HEK293 (cell line): ENCODE measurements around the gene RSPRY1.

Experiments
- CTCF ChIA-PET: fragments of 350-600 bp; formaldehyde crosslinking; extraction: SDS; loops from one replicate; lab custom pipeline; 2021; ENCODE audit warnings: antibody characterized with exemption; lab: Yijun Ruan, JAX
- POLR2A ChIA-PET: fragments of 300-600 bp; formaldehyde crosslinking; extraction: SDS; loops from one replicate; lab custom pipeline; 2020; ENCODE audit warnings: antibody characterized with exemption, inconsistent platforms; lab: Yijun Ruan, JAX
- H3K27ac ChIP-seq: fragments of 200-500 bp; sonication (Bioruptor generic); 2 replicates; pipeline ENCODE4 v1.5.1; 2014; ENCODE audit warnings: low read depth, low read length, control low read depth, inconsistent platforms; ENCODE audit errors: extremely low read depth
- H3K36me3 ChIP-seq, 2 experiments: fragments of 200-500 bp in 1 of 2; sonication (Bioruptor generic) in 1 of 2; 1 replicate in 1 of 2; 2 replicates in 1 of 2; pipeline ENCODE4 v1.5.1; 2014 to 2017; ENCODE audit warnings: inconsistent platforms in 2 of 2, low read length in 2 of 2; ENCODE audit not compliant: control insufficient read depth in 2 of 2, insufficient read depth in 1 of 2
- H3K4me1 ChIP-seq: fragments of 200-500 bp; sonication (Bioruptor generic); 2 replicates; pipeline ENCODE4 v1.5.1; 2014; ENCODE audit warnings: mild to moderate bottlenecking, low read length, inconsistent platforms; ENCODE audit not compliant: control insufficient read depth, insufficient read depth
- H3K4me3 ChIP-seq: 2 replicates; pipeline ENCODE4 v1.5.1; 2011; ENCODE audit warnings: low read depth, mild to moderate bottlenecking, control low read depth, low read length, moderate library complexity
- H3K9me3 ChIP-seq: fragments of 200-500 bp; sonication (Bioruptor generic); 2 replicates; pipeline ENCODE4 v1.5.1; 2014; ENCODE audit warnings: low read depth, low read length, inconsistent platforms; ENCODE audit not compliant: control insufficient read depth, insufficient read depth
- FEZF1 ChIP-seq: fragments of 450-650 bp; formaldehyde crosslinking; IDR thresholded peaks from 2 replicates; pipeline ENCODE4 v1.5.1; 2016; ENCODE audit warnings: missing biosample characterization, missing genetic modification characterization
- GFI1B ChIP-seq: fragments of 450-650 bp; formaldehyde crosslinking; IDR thresholded peaks from 2 replicates; pipeline ENCODE4 v1.5.1; 2016; ENCODE audit warnings: missing biosample characterization, missing genetic modification characterization
- KLF1 ChIP-seq: fragments of 450-650 bp; formaldehyde crosslinking; IDR thresholded peaks from 2 replicates; pipeline ENCODE4 v1.5.1; 2016; ENCODE audit warnings: missing biosample characterization, missing genetic modification characterization
- OSR2 ChIP-seq: fragments of 450-650 bp; formaldehyde crosslinking; IDR thresholded peaks from 2 replicates; pipeline ENCODE4 v1.5.1; 2016; ENCODE audit warnings: missing biosample characterization, missing genetic modification characterization
- PRDM2 ChIP-seq: fragments of 450-650 bp; formaldehyde crosslinking; IDR thresholded peaks from 2 replicates; pipeline ENCODE4 v1.5.1; 2016; ENCODE audit warnings: missing biosample characterization, missing genetic modification characterization, borderline replicate concordance
- WT1 ChIP-seq: fragments of 450-650 bp; formaldehyde crosslinking; IDR thresholded peaks from 2 replicates; pipeline ENCODE4 v1.5.1; 2016; ENCODE audit warnings: missing biosample characterization, missing genetic modification characterization
- ZBTB20 ChIP-seq: fragments of 450-650 bp; formaldehyde crosslinking; IDR thresholded peaks from 2 replicates; pipeline ENCODE4 v1.5.1; 2016; ENCODE audit warnings: missing biosample characterization, missing genetic modification characterization
- ZBTB26 ChIP-seq: fragments of 450-650 bp; formaldehyde crosslinking; optimal IDR thresholded peaks from 2 replicates; pipeline ENCODE3; 2016; ENCODE audit warnings: missing biosample characterization, mild to moderate bottlenecking, missing genetic modification characterization
- ZBTB48 ChIP-seq: fragments of 450-650 bp; formaldehyde crosslinking; IDR thresholded peaks from 2 replicates; pipeline ENCODE4 v1.5.1; 2016; ENCODE audit warnings: missing biosample characterization, missing genetic modification characterization
- ZBTB7A ChIP-seq: fragments of 450-650 bp; formaldehyde crosslinking; IDR thresholded peaks from 2 replicates; pipeline ENCODE4 v1.5.1; 2016; ENCODE audit warnings: low read depth, missing biosample characterization, missing genetic modification characterization
- ZBTB8A ChIP-seq: fragments of 450-650 bp; formaldehyde crosslinking; IDR thresholded peaks from 2 replicates; pipeline ENCODE4 v1.5.1; 2016; ENCODE audit warnings: missing biosample characterization, missing genetic modification characterization
- ZFP41 ChIP-seq: fragments of 450-650 bp; formaldehyde crosslinking; IDR thresholded peaks from 2 replicates; pipeline ENCODE4 v1.5.1; 2016; ENCODE audit warnings: missing biosample characterization, missing genetic modification characterization, borderline replicate concordance
- ZNF121 ChIP-seq: fragments of 450-650 bp; formaldehyde crosslinking; IDR thresholded peaks from 2 replicates; pipeline ENCODE4 v1.5.1; 2016; ENCODE audit warnings: missing biosample characterization, missing genetic modification characterization
- ZNF202 ChIP-seq: fragments of 450-650 bp; formaldehyde crosslinking; IDR thresholded peaks from 2 replicates; pipeline ENCODE4 v1.5.1; 2016; ENCODE audit warnings: missing biosample characterization, missing genetic modification characterization, borderline replicate concordance
- ZNF423 ChIP-seq: fragments of 450-650 bp; formaldehyde crosslinking; IDR thresholded peaks from 2 replicates; pipeline ENCODE4 v1.5.1; 2016; ENCODE audit warnings: missing biosample characterization, missing genetic modification characterization
- ZNF518A ChIP-seq: fragments of 450-650 bp; formaldehyde crosslinking; conservative IDR thresholded peaks from 2 replicates; pipeline ENCODE4 v1.5.1; 2016; ENCODE audit warnings: low read depth, missing biosample characterization, missing genetic modification characterization
- ZNF521 ChIP-seq: fragments of 450-650 bp; formaldehyde crosslinking; IDR thresholded peaks from 2 replicates; pipeline ENCODE4 v1.5.1; 2017; ENCODE audit warnings: missing biosample characterization, mild to moderate bottlenecking, missing genetic modification characterization
- ZNF529 ChIP-seq: fragments of 450-650 bp; formaldehyde crosslinking; IDR thresholded peaks from 2 replicates; pipeline ENCODE4 v1.5.1; 2017; ENCODE audit warnings: missing genetic modification characterization, missing biosample characterization; ENCODE audit not compliant: insufficient replicate concordance
- ZNF580 ChIP-seq: fragments of 450-650 bp; formaldehyde crosslinking; IDR thresholded peaks from 2 replicates; pipeline ENCODE4 v1.5.1; 2016; ENCODE audit warnings: missing biosample characterization, missing genetic modification characterization
- ZNF629 ChIP-seq: fragments of 450-650 bp; formaldehyde crosslinking; IDR thresholded peaks from 2 replicates; pipeline ENCODE4 v1.5.1; 2017; ENCODE audit warnings: missing biosample characterization, missing genetic modification characterization
- ZNF791 ChIP-seq: fragments of 450-650 bp; formaldehyde crosslinking; IDR thresholded peaks from 2 replicates; pipeline ENCODE4 v1.5.1; 2016; ENCODE audit warnings: missing biosample characterization, missing genetic modification characterization
- ZNF830 ChIP-seq: fragments of 450-650 bp; IDR thresholded peaks from 2 replicates; pipeline ENCODE4 v1.5.0; 2018; ENCODE audit warnings: missing biosample characterization, missing genetic modification characterization, low read depth, mild to moderate bottlenecking, moderate library complexity

RSPRY1 gene

GRCh38 chr16:57152096-57153093, 33.7 kb upstream of the RSPRY1 start:
- CTCF ChIA-PET = interaction anchor here (0.7 to 2.4 kb wide), 3 partner anchors 60 to 187 kb away, joined by 3 to 15 read pairs (median 6); partner anchors contain the start of gene CPNE2
- Histone ChIP-seq H3K36me3 (peaks cover 22 to 63% of the 10 kb centered on the region in 2 experiments; a peak in 2 of 3 replicates), H3K4me1 (no peaks in the 10 kb centered on the region), H3K27ac (no peak overlapping the region), H3K4me3 (no peak overlapping the region), H3K9me3 (no peaks in the 10 kb centered on the region)
- TF ChIP-seq ZBTB20 (tag by site-specific recombination) (no peak), ZNF518A (tag by site-specific recombination) (no peak), ZNF423 (tag by site-specific recombination) (no peak), ZBTB8A (no peak), OSR2 (tag by site-specific recombination) (peak; percentile 81), FEZF1 (tag by site-specific recombination) (peak; percentile 34; the same call in 1 of the 2 replicates), ZNF529 (tag by site-specific recombination) (no peak), GFI1B (tag by site-specific recombination) (no peak), KLF1 (no peak), ZNF202 (tag by site-specific recombination) (no peak)
- POLR2A ChIA-PET = no interaction called here

- H3K4me3 ChIP-seq = no peak overlapping the region
- H3K4me1 ChIP-seq = no peaks in the 10 kb centered on the region
- peaks cover 28 to 78% of the 10 kb centered on the region in 2 experiments for H3K36me3 ChIP-seq
- H3K9me3 ChIP-seq = no peaks in the 10 kb centered on the region
- CTCF ChIA-PET = no interaction called here
- POLR2A ChIA-PET = no interaction called here
- H3K27ac ChIP-seq = no peak overlapping the region
- TF ChIP-seq ZNF521 (tag by site-specific recombination) (no peak), ZNF121 (tag by site-specific recombination) (no peak), ZNF629 (tag by site-specific recombination) (no peak), ZBTB48 (tag by site-specific recombination) (no peak), ZBTB26 (tag by site-specific recombination) (no peak), PRDM2 (tag by site-specific recombination) (no peak), ZFP41 (tag by site-specific recombination) (no peak), ZNF580 (no peak), WT1 (tag by site-specific recombination) (no peak), ZNF791 (tag by site-specific recombination) (no peak), ZBTB7A (tag by site-specific recombination) (no peak), ZNF830 (no peak)
Observed at GRCh38 chr16:57153841-57154240, 32.3 kb upstream of the RSPRY1 start.
